ENCODE data around the gene LRRC1. TPM values are rescaled to one million over a fixed set of nuclear protein-coding genes. Genes with fewer than 3 reads are reported as not detected.

LRRC1 gene
- total and polyA plus RNA-seq, 2 of the 13 experiments (the other 11 are each of a cell fraction or from before 2014, with no cell fraction given): 15.6 to 27.7 TPM

DNA sequence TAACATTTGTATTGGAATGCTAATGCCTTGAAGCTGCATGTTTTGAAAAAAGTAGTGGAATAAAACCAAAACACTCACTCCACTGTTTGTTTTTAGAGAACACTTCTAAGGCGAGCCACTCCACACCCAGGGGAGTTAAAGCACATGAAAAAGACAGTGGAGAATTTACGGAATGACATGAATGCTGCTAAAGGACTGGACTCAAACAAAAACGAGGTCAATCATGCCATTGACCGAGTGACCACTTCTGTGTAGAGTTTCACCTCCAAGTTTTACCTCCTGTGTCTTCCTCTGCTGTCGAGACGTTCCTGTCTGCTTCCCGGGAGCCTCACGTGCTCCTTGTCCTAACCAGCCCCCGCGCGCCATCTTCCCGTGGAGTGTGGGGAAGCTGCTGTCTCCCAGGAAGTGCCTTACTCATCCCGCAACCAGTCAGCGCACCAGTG is 127.8 kb downstream of the LRRC1 start:
- Histone ChIP-seq H4K20me1 (ENCODE audit: insufficient read depth, low read length) (no peaks in the 10 kb centered on the region), H3K79me2 (ENCODE audit: insufficient read depth, low read length) (no peaks in the 10 kb centered on the region), H3K9me3 (ENCODE audit: low read length) (no peaks in the 10 kb centered on the region), H3K4me3 (replicated peaks in 1 of 3; ENCODE audit: insufficient read depth in 1 of 3, low read depth in 2 of 3, low read length in 3 of 3) (no peak overlapping the region), H2AFZ (ENCODE audit: low read length) (no peak overlapping the region), H3K27ac (ENCODE audit: extremely low read length, insufficient read depth, low read length) (no peak overlapping the region), H3K4me2 (ENCODE audit: low read depth, low read length) (no peak overlapping the region), H3K4me1 (ENCODE audit: insufficient read depth, low read length) (no peaks in the 10 kb centered on the region), H3K27me3 (ENCODE audit: control insufficient read depth in 1 of 2, insufficient read depth in 2 of 2, low read length in 2 of 2) (no peaks in the 10 kb centered on the region), H3K9ac (ENCODE audit: insufficient read depth, low read depth, low read length) (no peak overlapping the region), H3K36me3 (replicated peaks in 1 of 2; ENCODE audit: control insufficient read depth in 1 of 2, insufficient read depth in 2 of 2, low read length in 2 of 2) (peaks cover 6 to 27% of the 10 kb centered on the region in 2 experiments; a peak in 4 of 5 replicates)
- intact Hi-C loops (cut with micrococcal nuclease; ENCODE audit: unreplicated experiment): no loop called here
- peak; percentile 20 for DNase-seq (ENCODE audit: low spot score)
- ChIA-PET POLR2A (no interaction called here), CTCF (ENCODE audit: low intra/inter-chr PET ratio, low total read pairs) (no interaction called here)
- no peak for FAIRE-seq
- in situ Hi-C loops (cut with HindIII; ENCODE audit: extremely low pct_ligation_motif_present, low pct_unique_long_range_greater_than_20kb): no loop called here
- peak; percentile 39; the same call in 1 of the 3 replicates for ATAC-seq
- TF ChIP-seq ZNF224 (CRISPR knock-in tag; IDR thresholded peaks at IDR 0.05): no peak
- TF ChIP-seq, protein P1, sequence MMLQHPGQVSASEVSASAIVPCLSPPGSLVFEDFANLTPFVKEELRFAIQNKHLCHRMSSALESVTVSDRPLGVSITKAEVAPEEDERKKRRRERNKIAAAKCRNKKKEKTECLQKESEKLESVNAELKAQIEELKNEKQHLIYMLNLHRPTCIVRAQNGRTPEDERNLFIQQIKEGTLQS (CRISPR knock-in tag; IDR thresholded peaks at IDR 0.05): no peak
- TF ChIP-seq, protein P2, sequence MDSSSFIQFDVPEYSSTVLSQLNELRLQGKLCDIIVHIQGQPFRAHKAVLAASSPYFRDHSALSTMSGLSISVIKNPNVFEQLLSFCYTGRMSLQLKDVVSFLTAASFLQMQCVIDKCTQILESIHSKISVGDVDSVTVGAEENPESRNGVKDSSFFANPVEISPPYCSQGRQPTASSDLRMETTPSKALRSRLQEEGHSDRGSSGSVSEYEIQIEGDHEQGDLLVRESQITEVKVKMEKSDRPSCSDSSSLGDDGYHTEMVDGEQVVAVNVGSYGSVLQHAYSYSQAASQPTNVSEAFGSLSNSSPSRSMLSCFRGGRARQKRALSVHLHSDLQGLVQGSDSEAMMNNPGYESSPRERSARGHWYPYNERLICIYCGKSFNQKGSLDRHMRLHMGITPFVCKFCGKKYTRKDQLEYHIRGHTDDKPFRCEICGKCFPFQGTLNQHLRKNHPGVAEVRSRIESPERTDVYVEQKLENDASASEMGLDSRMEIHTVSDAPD (CRISPR knock-in tag; IDR thresholded peaks at IDR 0.05): no peak
- TF ChIP-seq, protein P3, sequence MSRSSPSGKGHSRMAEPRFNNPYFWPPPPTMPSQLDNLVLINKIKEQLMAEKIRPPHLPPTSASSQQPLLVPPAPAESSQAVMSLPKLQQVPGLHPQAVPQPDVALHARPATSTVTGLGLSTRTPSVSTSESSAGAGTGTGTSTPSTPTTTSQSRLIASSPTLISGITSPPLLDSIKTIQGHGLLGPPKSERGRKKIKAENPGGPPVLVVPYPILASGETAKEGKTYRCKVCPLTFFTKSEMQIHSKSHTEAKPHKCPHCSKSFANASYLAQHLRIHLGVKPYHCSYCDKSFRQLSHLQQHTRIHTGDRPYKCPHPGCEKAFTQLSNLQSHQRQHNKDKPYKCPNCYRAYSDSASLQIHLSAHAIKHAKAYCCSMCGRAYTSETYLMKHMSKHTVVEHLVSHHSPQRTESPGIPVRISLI (CRISPR knock-in tag; IDR thresholded peaks at IDR 0.05; ENCODE audit: borderline replicate concordance): no peak
- TF ChIP-seq NFATC3 (CRISPR knock-in tag; IDR thresholded peaks at IDR 0.05): no peak
- TF ChIP-seq, protein P4, sequence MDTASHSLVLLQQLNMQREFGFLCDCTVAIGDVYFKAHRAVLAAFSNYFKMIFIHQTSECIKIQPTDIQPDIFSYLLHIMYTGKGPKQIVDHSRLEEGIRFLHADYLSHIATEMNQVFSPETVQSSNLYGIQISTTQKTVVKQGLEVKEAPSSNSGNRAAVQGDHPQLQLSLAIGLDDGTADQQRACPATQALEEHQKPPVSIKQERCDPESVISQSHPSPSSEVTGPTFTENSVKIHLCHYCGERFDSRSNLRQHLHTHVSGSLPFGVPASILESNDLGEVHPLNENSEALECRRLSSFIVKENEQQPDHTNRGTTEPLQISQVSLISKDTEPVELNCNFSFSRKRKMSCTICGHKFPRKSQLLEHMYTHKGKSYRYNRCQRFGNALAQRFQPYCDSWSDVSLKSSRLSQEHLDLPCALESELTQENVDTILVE (CRISPR knock-in tag; IDR thresholded peaks at IDR 0.05): no peak
- TF ChIP-seq, protein P5, sequence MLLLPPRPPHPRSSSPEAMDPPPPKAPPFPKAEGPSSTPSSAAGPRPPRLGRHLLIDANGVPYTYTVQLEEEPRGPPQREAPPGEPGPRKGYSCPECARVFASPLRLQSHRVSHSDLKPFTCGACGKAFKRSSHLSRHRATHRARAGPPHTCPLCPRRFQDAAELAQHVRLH (CRISPR knock-in tag; IDR thresholded peaks at IDR 0.05; ENCODE audit: borderline replicate concordance, low read depth): no peak
- no TSS peak for BruUV-seq (replicated peaks)
- 89% methylated on average over 14 of the region's 14 CpGs for WGBS (ENCODE audit: low lambda C conversion rate)

All from HepG2 (cell line).